Prostate gland (tissue), 2 donors: Measurements from ENCODE around the gene ADAMTS12.

Experiments used
- CTCF ChIP-seq, 4 experiments: fragments of 200-600 bp in 2 of 4; fragments of 450-650 bp in 2 of 4; sonication (generic) in 2 of 4; IDR thresholded peaks; 1 replicate in 3 of 4; 2 replicates in 1 of 4; pipeline ENCODE4 v1.5.1; 2016 to 2019; ENCODE audit warnings: antibody characterized with exemption in 4 of 4, mild to moderate bottlenecking in 2 of 4, moderate library complexity in 2 of 4
- POLR2AphosphoS5 ChIP-seq: sonication (generic); formaldehyde crosslinking; IDR thresholded peaks from one replicate; pipeline ENCODE4 v1.6.1; 2017; ENCODE audit warnings: antibody characterized with exemption

DNA sequence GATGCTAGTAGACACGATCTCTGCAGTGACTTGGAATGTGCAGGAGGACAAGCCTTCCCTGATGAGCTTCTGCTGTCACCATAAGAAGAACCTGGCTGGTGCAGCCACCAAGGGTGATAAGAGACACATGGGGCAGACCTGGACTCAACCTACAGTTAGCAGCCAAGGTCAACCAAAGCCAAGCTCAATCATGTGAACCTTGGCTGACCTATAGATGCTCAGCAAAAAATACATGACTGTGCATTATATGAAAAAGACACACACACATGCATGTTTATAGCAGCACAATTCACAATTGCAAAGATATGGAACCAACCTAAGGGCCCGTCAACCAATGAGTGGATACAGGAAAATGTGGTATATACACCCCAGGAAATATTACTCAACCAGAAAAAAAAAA lies 364.1 kb downstream of the ADAMTS12 start:
- TF ChIP-seq POLR2AphosphoS5 (no peak), CTCF (IDR thresholded peaks at IDR 0.05) (no peak)
